GM18861 (cell line): Measurements from ENCODE around the gene OR2H2.

Experiments used
- ATAC-seq: cut with Tn5 transposase; IDR thresholded peaks from one replicate; pipeline ENCODE4 v1.9.1; 2021; ENCODE audit not compliant: unreplicated experiment

OR2H2 gene

GRCh38 chr6:29590218-29590808, 5.4 kb downstream of the OR2H2 start:
- no peak for ATAC-seq

GRCh38 chr6:29591677-29592076, 6.8 kb downstream of the OR2H2 start:
- no peak for ATAC-seq

- no peak for ATAC-seq
These were observed 8.4 kb downstream of the OR2H2 start for GRCh38 chr6:29593199-29593855.

DNA sequence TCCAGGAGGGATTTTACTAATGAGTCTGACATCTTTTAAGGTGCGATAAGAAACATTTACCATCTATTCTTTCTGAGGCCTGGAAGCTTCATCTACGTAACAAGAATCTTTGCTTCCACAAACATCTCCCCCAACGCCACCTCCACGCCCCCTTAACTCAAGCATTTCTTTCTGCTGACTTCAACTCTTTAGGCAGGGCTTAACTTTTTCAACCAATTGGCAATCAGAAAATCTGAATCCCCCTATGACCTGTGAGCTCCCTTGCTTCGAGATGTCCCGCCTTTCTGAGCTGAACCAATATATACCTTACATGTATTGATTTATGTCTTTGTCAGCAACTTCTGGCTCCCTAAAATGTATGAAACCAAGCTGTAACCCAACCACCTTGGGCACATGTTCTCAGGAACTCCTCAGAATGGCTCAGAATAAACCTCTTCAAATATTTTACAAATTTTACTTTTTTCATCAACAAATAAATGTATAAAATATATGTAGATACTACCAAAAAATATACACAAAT, 11.5 kb downstream of the OR2H2 start:
- ATAC-seq: no peak

DNA sequence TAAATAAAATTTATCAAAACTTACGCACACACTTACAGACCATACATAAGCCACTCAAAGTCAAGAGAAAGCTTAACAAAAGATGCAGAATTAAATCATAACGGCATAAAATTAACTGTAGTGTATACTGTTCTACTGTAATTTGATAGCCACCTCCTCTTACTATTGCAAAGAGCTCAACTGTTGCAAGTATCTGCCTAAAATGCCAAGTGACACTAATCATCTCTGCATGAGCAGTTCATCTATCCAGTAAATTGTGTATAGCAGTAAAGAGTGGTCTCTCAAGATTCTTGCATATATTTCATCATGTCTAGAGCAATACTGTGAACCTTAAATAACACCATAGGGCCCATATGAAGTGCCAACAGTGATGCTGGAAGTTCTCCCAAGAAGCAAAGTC, 12.3 kb downstream of the OR2H2 start:
- ATAC-seq: no peak

DNA sequence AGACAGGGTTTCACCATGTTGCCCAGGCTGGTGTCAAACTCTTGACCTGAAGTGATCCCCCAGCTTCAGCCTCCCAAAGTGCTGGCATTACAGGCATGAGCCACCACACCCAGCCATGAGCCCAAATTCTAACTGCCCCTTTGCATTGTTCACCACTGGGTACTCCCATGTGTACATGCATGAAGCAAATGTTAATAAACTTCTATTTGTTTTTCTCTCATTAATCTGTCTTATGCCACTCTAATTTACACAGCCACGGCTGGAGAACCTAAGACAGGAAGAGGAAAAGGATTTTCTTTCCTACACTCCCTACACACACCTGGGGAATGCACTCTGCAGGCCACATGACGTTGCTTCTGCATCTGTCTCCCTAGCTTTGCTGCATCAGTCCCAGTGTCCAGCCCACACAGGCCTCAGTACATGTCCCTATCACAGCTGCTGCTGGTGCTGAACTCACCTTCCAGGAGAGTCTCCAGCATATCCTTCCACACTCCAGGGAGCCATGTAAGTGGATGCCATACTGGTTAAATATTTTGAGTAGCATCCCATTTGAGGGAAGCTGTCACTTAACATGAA, 13.3 kb downstream of the OR2H2 start:
- ATAC-seq: no peak

DNA sequence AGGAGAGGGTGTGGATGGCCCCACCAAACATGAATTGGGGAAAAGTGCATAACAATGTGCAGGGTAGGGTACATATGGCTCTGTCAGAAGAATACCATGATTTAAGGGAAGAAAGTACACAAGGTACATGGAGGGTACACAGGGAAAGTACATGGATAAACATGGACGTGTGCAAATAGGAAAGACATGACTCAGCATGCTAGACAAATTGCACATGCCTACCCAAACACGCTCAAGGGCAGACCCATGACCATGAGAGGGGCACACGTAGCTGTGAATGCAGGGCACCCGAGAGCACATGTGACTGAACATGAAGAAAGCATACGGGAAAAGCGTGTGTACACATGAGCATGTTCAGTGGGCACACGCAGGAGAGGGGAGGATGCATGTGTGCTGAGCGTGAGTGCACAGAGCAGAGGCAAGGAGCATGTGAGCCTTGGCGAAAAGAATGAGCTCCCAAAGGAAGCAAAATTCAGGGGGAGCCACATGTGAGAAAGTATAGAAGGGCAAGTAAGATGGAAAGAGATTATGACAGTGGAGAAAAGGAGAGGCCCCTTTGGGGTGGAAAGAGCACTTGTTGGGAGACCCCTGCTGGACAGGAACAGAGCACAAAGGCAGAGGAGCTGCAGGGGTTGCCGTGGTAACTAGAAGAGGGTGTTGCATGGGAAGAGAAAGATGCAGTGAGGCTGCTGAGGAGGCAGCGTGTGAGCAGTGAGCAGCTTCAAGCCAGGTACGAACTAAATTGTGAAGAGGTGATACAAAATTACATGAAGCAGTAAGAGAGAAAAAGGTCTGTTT, 17.8 kb downstream of the OR2H2 start:
- ATAC-seq: no peak

GRCh38 chr6:29603456-29603855, 18.5 kb downstream of the OR2H2 start:
- ATAC-seq: no peak

DNA sequence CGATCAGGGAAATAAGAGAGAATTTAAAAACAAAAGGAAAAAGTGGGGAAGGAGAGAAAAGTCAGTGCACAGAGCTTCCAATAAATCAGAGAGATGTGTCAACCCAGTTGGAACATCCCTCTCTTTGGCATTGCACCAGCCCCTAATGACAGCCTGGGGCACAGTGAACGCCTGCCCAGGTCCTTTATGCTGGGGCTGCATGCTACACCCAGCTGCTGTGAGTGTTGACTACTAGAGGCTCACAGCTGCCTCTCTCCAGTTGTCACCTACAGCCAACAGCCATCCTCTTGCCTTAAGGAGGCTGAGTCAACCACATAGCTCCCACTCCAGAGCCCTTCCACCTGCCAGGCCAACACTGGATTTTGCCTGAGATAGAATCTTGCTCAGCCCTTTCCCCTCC, 19.0 kb downstream of the OR2H2 start:
- ATAC-seq: no peak

DNA sequence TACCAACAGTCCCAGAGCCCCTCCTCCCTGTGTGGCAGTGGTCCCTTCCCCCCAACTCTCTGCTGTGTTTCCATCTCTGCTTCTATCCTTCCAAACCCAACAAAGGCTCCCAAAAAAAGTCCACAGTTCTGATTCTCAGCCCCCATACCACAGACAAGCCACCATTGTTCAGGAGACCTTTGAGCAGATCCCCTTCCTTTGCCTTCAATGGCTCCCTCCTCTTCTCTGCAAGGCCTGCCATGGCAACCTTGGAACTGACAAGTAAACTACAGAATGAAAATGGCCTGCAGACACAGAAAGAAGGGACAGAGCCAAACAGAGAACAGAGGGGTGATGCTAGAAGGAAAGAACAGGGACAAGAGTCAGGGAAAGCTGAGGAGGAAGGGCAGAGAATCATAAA, 23.2 kb downstream of the OR2H2 start:
- no peak for ATAC-seq

- no peak for ATAC-seq
These were observed 25.6 kb downstream of the OR2H2 start for GRCh38 chr6:29610540-29610939.

- no peak for ATAC-seq
These were observed 26.5 kb downstream of the OR2H2 start for GRCh38 chr6:29611426-29611825.

- ATAC-seq: no peak
These were observed 33.0 kb downstream of the OR2H2 start for GRCh38 chr6:29617782-29618554.

GRCh38 chr6:29619578-29620160, 34.7 kb downstream of the OR2H2 start:
- ATAC-seq: no peak

DNA sequence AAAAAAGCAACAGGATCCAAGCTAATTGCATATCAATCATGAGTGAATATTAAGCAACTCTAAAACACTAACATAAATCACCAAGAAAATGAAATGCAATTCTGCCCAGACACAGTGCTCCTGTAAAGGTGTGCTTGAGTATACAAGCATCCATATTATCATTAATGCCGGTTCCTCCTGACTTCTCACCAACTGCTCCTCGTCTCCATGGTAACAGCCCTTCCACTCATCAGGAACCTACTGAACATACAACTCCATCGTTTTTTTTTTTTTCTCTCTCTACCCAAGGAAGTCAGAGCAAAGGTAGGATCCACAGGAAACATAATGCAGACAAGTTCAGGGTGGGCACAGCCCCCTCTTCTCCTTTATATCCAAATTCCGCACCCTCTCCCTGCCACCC, 35.7 kb downstream of the OR2H2 start:
- no peak for ATAC-seq

DNA sequence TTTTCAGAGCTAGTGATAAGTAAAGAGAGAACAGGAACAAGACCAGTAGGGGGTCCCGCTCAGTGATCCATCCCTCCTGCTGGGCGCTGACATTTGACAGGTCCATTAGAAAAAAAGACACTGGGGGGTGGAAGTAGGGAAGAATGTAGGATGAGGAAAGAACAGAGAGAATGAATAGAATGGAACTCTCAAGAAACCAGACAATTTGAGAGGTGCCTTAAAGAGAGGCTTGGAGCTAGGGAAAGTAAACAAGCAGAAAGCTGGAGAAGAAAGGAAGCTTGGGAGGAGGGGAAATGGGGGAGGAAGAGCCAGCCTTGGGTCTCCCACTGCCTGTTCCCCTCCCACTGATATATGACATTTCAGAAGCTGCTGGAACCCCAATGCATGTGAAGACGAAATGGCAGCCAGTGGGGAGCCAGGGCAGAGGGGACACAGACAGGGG, 39.6 kb downstream of the OR2H2 start:
- ATAC-seq: no peak

DNA sequence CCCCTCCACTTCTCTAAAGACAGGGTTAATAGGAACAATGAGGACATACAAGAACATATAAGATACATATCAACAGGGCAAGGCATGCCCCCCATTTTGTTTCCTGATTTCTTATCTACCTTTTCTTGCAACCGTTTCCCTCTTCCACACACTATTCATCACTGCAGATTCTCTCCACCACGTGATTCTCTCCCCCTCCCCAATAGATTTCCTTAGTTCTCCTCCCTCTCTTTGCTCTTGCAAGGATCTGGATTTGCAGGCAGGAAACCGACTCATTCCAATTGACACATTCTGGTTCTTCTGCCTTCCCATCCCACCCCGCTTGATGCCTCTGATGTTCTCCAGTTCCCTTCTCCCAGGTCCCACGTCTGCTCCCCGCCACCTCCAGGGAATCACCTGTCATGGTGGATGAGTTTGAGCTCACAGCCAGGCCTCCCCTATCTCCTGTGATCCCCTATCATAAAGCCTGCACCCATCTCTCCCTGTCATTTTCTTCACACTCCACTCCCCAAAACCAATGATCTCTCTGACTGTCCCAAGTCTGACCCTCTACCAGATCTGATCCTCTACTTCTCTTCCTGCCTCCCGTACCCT, 40.5 kb downstream of the OR2H2 start:
- no peak for ATAC-seq

GRCh38 chr6:29626948-29627754, 42.2 kb downstream of the OR2H2 start:
- ATAC-seq: no peak

DNA sequence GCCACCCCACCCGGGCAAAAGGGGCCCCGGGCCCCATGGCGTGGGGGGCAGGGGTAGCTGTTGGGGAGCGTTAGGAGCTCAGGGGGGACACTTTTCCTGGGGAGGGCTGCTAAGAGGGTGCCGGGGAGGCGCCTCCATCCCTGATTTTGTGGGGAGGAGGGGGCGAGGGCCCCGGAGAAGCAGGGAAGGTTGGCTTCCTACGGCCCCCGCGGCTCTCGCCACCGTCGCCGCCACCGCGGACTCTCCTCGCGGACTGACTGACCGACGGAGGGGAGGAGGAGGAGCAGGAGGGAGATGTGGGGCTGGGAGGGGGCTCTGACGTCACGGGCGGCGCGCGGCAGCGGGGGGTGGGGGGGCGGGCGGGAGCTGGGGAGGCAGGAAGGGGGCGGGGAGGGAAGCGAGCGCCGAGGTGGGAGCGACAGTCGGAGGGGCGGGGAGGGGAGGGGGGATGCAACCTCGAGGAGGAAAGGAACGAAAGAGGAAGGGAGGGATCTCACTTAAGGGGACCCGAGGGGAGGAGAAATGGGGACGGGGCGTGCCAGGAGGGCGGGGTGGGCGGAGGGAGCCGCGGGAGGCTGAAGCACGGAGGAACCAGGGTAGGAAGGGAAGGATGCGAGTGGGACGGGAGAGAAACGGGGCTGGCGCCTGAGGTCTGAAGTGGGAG, 43.0 kb downstream of the OR2H2 start:
- no peak for ATAC-seq
